Activated CD4-positive, CD25-positive, alpha-beta regulatory T cell treated with anti-CD3 and anti-CD28 coated beads, Interleukin-2, amount 50 U/mL, for 72 hours (primary cell): Measurements from ENCODE around the gene HOXA10.

Experiments used
- DNase-seq: peaks from one replicate; pipeline ENCODE4 v3.0.0; 2021

The HOXA10 gene

GRCh38 chr7:27203365-27203953 lies 29.3 kb upstream of the HOXA10 start:
- peak; percentile 23 for DNase-seq

- DNase-seq, result no peak
These were observed 28.7 kb upstream of the HOXA10 start for GRCh38 chr7:27202862-27203134.

GRCh38 chr7:27202018-27202861 lies 28.1 kb upstream of the HOXA10 start:
- peak; percentile 26 for DNase-seq

- DNase-seq, result peak; percentile 26
These were observed 27.5 kb upstream of the HOXA10 start for GRCh38 chr7:27201580-27202017.

DNA sequence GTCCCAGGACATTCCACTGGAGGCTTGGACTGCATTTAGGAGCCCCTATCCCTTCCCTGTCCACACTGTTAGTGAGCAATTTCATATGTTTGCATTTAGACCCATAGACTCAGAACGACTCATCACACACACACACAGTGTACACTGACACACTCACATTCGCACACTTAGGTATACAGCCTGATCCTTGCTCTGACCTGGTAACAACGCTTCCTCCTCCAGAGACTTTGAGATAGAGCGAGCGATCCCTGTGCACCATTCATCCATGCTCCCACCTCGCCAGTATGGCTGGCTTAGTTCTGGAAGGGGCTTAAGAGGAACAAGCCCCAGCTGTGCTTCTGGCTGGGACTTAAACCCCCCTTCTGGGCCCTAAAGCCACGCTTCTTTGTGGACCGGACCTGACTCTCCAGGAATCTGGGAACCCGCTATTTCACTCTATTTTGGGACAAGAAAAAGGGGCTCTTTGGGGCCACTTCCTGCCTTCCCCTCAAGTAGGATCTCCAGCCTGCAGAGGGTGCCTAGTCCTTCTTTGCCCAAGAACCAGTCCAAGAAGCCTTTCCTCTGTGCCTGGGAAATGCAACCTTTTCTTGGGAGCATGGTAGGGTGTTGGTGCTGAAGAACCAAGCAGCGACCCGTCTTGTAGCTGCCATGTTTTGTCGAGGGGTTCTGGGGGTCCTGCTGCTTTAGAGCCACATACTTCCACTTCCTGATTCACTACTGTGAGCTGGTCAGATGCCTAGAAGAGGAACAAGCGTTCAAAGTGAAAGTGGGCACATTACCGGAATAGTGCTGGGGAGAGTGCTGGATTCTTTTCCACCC lies 26.9 kb upstream of the HOXA10 start:
- DNase-seq, result peak; percentile 21

- peak; percentile 34 for DNase-seq
These were observed 26.0 kb upstream of the HOXA10 start, which contains the start of gene HOXA13 for GRCh38 chr7:27199849-27200760. HOXA13 (minus strand) TSS chr7:27200091; CDS start chr7:27200077, 14 bp downstream.

DNA sequence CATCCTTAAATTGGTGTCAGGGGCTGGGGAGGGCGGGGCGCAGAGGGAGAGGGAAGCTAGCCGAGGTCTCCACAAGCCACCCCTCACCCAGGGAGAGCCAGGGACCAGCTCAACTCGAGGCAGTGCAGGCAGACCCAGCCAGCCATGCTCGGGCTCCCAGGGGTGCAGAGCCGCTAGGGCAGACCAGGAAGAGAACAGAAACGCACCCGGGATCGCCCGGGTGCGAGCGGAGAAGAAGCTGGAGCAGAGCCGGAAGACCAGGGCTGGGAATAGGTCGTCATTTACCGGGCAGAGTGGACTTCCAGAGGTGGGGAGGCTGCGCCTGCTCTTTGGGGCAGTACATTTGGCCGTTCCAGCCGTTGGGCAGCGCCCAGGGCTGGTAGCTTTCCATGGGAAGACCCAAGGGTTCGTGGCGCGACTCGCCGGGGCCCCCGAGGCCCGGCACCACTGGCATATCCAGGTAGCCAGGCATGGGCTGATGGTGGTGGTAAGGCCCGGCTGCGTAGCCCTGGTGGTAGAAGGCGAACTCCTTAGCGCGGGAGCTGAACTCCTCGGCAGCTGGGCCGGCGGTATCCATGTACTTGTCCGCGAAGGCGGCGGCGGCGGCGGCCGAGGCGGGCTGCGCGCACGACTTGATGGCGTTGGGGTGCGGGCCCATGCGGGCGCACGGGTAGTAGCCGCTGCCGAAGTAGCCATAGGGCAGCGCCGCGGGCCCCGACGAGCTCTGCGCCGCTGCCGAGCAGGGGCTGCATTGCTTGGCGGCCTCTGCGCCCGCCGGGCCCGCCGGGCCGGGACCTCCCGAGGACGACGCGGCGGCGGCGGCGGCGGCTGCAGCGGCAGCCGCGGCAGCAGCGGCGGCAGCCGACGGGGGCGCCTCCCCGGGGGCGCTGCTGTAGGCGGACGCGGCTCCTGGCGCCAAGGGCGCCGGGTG lies 25.0 kb upstream of the HOXA10 start:
- DNase-seq, result peak; percentile 29

DNA sequence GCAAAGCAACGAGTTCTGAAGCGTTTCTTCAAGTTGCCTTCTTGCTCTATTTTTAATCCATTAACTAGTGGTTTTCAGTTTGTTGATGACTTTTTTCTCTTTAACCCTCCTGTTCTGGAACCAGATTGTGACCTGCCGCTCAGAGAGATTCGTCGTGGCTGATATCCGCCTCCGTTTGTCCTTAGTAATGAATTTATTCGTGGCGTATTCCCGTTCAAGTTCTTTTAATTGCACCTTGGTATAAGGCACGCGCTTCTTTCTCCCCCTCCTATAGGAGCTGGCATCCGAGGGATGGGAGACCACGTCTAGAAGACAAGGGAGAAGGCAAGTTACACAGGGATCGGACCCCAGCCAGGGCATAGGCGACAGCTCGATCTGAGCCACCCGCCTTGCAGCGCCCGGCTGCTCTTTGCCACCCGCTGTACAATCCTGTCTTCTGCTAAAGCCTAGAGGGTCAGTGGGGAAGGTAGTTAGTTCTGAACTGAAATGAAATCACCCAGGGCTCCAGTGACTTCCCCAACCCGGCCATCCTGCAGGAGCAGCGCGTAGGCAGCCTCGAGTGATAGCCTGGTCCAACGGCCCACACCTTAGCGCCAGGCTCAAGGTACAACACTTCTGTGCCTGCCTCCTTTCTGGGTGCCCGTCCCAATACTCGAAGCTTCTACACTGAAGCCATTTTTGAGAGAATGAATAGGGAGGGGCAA lies 24.2 kb upstream of the HOXA10 start:
- peak; percentile 32 for DNase-seq

- no peak for DNase-seq
These were observed 23.3 kb upstream of the HOXA10 start for GRCh38 chr7:27197137-27198042.

GRCh38 chr7:27196287-27196767 lies 22.2 kb upstream of the HOXA10 start:
- DNase-seq, result peak; percentile 84

DNA sequence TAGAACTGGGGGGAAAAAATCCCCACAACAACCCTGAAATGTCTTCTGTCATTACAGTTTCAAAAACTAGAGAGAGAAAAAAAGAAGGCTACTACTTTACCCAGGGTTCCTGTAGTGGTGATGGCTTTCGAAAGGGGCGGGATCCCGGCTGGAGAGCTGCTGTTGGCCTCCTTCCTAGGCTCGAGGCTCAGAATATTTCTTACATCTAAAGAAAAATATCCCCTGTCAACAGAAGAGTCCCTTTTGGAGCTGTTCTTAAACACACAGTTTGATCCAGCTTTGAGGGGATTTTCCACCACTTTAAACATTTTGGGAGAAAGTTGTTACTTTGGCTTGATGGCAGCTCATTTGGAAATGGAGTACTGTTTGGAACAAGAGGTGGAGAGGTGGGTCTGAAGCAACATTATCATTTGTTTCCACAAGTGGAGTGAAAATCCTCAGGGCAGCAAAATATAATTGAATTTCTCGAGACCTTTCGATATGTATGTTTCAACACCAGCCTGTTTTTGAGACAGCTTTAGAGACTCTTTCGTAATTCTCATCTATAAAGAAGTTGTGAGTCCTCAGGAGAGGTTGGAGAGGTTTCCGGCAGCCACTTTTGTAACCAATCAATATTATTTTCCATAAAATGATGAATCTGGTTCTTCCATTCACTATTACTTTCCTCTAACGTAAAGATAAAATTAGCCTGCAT lies 20.7 kb upstream of the HOXA10 start:
- peak; percentile 6 for DNase-seq

GRCh38 chr7:27194002-27194352 lies 19.9 kb upstream of the HOXA10 start:
- DNase-seq, result no peak

GRCh38 chr7:27193335-27194001 lies 19.3 kb upstream of the HOXA10 start:
- DNase-seq, result peak; percentile 17

- DNase-seq, result peak; percentile 31
These were observed 18.6 kb upstream of the HOXA10 start for GRCh38 chr7:27192546-27193334.

DNA sequence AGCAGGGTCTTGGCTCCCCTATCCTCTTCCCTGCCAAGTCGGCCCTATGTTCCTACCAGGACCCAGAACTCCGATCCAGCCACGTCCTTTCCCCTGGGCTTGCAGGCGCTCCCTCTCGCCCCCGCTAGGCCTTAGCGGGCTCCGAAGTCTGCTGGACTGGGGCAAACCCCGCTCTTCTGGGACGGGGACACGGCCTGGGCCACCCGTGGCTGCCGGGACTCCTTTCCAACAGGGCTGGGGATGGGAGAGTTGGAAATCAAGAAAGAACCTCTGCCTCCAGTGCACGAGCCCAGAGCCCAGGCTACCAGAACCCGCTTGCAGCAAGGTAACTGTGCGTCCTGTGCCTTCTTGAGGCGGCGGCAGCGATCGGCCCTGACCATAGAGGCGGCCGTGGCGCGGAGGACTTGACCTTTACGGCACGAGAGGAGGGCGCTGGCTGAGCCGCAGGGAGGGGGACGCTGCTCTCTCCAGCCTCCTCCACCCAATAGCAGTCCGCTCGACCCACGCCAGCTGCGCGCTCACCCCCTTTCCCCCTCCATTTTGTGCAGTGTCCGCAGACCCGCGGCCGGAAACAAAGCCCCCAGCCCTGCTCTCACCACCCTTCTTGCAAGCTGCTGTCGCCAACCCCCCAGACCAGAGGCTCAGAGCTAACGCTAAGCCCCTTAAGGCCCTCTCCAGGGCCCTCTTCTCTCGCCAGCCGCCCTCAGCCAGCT lies 17.9 kb upstream of the HOXA10 start:
- peak; percentile 30 for DNase-seq

GRCh38 chr7:27191161-27191731 lies 17.1 kb upstream of the HOXA10 start:
- peak; percentile 25 for DNase-seq
